ENCODE measurements around the gene IFT122.

DNA sequence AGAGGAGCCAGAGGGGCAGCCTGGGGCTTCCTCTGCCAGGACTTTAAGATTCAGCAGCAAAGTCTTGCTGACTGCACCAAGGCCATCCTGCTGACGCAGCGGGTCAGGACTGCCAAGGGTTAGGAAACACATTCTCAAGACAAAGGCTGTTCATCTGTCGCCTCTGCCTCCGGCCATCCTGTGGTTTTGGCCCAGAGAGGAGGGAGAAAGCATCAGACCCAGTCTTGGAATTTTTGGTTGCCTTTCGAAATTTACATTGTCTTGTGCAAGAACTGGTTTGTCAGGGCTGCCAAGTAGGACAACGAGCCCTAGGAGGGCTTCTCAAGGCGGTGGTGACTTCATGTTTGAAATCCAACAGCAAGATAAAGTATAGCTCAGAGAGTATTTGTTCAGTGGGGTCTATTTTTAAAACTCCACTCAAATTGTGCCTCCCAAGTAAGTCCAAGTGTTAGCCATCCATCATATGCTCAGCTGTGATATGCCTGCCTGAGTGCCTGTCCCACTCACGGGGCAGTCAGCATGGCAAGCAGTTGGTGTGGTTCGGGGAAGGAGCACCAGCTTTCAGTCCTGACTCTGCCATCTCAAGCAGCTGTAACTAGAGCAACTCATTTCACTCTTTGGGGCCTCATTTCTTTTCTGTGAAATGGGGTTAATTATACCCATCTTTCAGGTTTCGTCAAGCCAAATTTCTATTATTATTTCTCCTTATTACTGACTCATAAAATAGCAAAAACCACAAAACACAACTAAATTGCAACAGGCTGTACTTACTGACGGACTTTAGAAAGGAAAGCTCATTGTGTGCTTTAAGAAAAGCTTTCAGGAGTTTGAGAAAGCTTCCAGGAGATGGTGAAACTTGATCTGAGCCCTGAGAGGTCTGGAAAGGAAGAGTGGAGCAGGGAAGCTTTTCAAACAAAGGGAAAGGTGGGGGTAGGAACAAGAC is 46.0 kb downstream of the IFT122 start:
- no peak for TF ChIP-seq ZNF274 (IDR thresholded peaks at IDR 0.05; ENCODE audit: low read depth, low read length)
- TF ChIP-seq YY1 (IDR thresholded peaks at IDR 0.05; ENCODE audit: insufficient read depth, insufficient read length) = no peak
- TF ChIP-seq SUZ12 (IDR thresholded peaks at IDR 0.05; ENCODE audit: extremely low read depth, insufficient read depth, insufficient read length) = no peak

Data from NT2/D1 (cell line).